Germinal center (tissue), 1 donor: ENCODE results near the gene KAT6B.

Source experiments
- DNase-seq: peaks from one replicate; pipeline ENCODE4 v3.0.0; 2012; ENCODE audit warnings: mixed read lengths, low spot score

The KAT6B gene

DNA sequence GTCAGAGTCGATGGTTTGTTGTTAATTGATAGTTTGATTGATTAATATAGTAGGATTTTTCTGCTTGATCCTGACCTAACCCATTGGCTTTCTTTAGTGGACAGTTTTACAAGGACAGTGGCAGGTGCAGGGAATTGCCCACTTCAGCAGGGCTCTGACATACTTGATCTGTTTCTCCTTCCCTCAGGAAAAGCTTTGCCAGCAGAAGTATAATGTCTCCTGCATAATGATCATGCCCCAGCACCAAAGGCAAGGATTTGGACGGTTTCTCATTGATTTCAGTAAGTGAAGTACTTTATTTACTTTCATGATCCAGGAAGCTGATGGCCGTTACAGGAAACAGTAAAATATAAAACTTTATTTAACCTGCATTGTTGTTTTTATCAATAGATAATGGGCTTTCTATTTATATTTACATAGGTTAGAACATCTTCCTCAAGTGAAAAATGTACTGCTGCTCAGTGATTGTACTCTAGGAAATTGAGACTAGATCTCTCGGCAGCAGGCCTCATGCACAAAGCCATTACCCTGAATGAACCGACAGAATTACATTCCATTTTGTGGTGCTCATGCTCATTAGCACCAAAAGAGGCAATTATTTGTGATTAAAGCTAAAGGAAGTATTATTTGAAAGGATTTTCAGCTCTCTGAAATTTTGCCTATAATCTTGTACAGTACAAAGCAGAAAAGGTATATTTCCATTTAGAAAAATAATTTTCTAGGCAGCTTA lies 162.6 kb downstream of the KAT6B start:
- DNase-seq, result no peak

DNA sequence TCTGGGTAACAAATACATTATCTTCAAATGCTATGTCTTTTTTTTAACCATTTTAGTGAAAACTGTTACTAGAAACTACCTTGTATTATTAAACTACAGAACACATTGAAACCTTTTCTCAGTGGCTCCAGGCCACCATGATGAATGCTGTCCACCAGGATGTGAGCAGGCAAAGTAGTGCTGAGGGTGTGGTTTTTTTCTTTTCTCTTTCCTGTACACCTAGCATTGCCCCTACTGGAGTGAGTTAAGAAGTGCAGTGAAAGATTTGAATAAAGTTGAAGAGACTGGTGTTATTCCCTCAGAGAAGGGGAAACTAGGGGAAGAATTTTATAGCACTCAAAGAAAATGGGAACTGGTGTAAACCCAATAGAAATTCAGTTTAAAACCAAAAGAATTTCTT lies 165.0 kb downstream of the KAT6B start:
- DNase-seq, result peak; percentile 53

DNA sequence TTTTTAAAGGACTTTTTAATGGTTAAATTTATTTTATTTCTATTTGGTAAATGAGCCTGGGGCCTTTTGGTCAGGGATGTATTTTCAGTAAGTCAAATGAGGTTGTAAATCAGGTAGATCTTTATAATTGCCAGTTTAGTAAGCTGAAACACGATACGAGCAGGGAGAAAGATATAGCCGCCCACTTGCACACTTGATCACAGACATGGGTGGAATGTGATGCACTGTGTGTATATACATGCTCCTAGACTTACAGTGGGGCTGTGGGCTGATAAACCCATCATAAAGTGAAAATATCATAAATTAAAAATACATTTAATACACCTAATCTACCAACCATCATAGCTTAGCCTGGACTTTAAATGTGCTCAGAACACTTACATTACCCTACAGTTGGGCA lies 165.7 kb downstream of the KAT6B start:
- DNase-seq, result no peak

DNA sequence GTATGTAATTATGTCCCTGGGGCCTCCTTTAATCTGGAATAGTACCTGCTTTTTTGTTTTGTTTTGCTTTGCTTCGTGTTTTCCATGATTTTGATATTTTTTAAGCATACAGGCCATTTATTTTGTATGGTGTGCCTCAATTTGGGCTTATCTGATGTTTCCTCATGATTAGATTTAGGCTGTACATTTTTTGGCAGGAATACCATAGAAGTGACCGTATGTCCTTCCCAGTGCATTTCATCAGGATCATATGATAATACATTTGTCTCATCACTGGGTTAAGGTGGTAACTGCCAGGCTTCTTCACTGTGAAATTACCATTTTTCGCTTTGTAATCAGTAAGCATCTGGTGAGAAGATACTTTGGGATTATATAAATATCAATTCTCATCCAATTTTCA lies 167.2 kb downstream of the KAT6B start:
- DNase-seq, result no peak

DNA sequence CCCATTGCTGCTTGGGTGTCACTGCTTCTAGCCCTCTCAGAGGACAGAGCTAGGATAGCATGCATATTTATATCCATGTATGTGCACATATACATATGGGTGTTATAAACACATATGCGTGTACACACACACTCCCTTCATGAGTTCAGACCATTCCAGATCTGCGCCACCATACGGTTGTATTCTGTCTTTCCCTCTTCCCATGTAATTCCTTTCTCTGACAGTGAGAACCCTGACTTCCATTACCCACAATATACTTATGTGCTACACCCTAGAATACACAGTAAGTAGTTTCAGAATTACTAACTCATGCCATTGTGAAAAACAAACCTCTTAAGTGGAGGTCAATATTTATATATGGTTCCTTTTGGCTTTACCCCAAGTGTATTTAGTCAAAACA lies 168.5 kb downstream of the KAT6B start:
- DNase-seq, result no peak

DNA sequence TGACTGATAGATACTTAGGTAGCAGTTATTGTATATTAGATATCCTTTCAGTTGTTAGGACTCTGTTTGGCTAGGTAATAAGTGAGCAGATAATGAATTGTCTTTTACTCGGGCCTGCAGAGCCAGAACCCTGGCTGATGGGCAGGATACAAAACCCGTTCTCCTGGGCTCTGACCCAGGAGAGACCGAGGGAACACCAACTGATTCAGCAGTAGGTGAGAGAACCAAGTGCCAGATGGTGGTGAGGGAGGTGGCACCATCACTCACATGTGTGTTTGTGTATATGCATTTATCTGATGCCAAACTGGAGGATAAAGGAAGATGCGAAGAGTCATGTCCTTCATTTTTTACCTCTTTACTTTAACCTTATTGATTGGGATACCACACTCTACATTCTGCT lies 169.4 kb downstream of the KAT6B start:
- DNase-seq, result no peak

DNA sequence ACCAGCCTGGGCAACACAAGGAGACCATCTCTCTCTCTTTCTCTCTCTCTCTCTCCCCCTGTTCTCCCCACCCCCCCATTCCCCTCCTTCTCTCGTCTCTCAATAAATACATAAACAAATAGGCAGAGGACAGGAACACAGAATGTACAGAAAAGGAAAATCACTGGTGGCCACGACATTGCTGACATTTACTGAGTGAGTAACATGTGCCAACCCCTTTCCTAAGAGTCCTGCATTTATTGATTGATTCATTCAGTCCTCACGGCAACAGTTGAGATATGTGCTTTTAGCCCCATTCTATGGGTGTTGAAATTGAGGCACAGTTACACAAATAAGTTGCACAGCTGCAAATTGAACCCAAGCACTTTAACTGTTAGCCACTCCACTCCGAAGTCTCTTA lies 170.8 kb downstream of the KAT6B start:
- DNase-seq, result no peak

DNA sequence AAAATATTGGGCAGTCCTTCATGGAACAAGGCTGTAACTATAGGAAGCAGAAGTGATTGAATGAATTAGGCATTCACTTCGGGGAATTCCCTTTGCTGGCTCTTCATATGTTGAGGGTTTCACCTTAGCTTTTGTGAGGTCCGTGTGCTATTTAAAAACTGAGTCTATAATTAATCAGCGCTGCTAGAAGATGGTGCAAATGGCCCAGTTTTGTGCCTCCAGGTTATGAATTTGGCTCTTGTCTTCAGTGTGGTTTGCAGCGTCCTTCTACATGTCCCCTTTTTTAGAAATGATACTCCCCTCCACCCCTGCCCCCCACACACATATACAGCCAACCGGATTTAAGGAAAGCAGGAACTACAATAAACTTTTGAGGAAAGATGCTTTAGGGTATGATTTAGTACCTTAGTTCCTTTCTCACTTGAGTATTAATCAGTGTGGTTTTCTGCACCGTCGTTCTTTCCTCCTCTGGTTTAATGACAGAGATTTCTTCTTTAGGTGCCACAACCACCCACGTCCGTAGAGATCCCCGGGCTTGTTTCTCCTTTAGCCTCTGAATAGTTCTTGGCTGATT lies 174.4 kb downstream of the KAT6B start:
- peak; percentile 42 for DNase-seq

DNA sequence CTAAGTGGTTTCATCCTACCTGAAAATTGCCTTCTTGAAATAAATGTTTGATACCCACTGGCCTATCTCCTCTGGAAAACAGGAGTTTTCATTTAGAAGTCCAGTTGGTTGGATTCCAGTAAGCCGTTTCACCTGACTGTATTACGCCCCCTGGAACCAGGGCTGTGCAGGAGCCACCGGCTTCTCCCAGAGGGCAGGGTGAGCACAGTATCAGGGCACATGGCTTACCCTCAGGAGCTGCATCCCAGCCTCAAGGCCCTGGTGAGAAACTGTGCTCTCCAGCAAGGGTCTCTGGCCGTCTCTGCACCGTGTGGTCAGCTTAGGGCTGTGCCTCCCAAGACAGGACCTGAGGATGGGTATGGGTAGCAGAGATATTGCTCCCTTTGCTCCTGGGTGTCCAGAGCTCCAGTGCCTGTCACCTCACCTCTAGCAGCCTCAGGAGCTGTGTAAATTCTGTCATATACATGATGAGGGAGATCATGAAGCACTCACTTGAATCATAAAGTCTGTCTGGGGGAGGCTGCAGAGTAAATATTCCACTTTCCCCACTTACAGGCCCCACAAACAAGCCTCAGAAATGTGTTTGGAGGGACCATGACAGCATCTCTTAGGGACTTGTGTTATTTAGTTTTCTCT lies 175.4 kb downstream of the KAT6B start:
- no peak for DNase-seq

DNA sequence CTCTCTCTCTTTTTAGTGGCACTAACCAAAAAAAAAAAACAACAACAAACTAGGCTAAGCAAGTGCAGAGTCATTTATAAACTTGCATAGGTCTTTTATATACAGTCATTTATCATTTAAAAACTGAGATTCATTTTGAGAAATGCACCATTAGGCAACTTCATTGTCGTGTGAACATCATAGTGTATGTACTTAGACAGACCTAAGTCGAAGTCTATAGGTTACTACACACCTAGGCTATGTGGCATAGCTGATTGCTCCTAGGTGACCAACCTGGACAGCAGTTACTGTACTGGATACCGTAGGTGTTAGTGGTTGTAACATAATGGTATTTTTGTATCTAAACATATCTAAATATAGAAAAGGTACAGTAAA lies 175.9 kb downstream of the KAT6B start:
- DNase-seq, result no peak

DNA sequence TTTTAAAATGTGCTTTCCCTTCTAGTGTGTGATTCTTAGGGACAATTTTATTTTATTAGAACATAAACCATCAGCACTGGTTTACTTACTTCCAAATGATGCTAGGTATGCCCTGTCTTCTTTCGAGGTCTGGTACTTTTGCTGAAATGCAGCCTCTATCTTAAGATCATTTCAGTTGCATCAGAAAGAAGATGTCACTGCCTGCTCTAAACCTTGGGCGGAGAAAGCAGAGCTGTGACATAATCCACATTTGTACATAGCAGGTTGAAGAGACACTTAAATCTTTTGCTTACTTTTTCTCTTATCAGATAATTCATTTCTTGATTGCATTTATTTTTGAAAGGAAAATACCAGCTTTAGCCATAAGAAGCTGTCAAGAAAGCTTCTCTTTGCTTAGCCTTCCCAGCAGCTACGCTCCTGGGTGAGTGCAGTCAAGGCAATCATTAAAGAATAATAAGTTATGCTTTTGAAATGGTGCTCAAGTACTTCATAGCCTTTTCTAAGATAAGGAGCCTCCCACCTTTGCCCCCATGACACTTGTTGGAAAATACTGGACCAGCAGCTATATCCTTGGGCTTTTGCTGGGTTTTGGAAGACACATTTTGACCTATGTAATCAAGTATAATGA lies 176.7 kb downstream of the KAT6B start:
- DNase-seq, result no peak

DNA sequence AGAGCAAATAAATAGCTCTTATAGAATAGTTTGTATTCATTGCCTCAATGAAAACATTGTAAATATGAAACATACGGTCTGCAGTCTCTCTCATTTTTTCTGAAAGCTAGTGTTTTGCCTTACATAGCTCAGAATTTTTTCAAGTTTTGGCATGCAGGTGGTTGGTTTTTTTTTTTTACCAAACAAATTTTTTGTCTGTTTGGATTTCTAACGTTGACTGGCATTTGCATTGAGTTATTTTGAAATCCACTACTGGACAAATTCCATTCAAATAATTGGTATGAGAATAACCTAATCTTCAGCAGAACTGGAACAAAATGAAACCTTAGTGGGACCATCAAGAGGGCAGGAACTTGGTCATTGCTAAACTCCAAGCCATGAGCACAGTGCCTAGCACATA lies 177.5 kb downstream of the KAT6B start:
- DNase-seq, result no peak

DNA sequence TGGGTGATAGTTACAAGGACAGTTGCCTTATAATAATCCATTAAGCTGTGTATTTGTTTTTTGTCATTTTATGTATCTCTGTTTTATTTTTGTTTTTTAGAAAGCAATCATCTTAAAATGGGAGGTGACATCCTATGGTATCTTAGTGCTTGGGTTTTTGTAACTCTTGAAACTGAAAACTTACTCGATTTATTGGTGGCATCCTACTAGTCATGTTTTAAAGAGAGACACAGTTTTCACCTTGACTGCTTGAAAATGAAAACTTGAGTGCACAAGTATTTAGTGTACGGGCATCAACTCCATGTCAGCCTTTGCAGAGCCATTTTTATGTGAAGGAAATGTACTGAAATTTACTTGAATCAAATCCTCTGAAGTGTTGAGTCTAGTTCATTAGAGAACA lies 181.2 kb downstream of the KAT6B start:
- no peak for DNase-seq

DNA sequence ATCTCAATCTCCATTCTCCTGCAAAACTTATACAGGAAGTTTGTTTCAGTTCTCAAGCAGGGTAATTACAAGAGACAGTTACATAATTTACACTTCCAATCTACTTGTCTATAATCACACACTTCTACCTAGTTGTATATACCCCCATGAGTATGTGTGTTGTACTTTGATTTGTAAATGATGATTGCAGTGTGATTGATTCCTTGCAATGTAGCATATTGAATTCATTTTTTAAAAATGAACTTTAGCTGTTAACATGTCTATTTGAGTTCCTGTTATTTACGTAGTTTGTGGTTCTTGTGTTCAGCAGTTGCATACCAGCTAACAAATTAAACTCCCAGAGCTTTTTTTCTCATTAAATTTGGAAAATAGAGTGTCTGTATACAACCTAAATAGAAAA lies 182.6 kb downstream of the KAT6B start:
- DNase-seq, result no peak

DNA sequence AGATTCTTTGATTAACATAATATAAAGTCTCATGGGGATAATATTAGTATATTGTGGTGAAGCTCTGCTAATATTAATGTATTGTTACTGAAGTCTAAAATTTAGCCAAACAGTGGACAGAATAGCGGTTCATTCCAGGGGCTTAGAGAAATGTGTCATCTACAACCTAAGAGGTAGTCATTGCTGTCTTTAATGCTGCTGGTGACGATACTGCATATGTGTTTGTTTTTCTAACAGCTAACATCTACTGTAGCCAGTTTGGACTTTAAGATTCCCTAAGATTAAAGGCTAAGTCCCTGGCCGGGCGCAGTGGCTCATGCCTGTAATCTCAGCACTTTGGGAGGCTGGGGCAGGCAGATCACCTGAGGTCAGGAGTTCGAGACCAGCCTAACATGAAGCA lies 183.0 kb downstream of the KAT6B start:
- DNase-seq, result no peak

DNA sequence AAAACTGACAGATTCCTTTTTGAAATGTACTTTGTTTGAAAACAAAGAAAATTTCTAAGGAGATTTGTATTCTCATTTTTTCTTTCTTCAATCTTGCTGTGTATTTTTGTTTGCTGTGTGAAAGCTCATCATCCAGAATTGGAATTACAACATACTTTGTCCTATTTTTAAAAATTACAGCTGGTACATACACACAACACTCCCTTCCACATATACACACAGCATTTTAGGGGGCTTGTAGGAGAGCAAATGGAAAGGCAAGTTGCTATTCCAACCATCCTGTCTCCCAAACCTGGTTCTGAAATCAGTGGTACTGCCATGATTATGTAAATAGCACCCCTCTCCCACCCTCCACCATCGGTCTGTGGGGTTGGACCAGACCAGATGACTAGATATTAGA lies 184.0 kb downstream of the KAT6B start:
- no peak for DNase-seq

DNA sequence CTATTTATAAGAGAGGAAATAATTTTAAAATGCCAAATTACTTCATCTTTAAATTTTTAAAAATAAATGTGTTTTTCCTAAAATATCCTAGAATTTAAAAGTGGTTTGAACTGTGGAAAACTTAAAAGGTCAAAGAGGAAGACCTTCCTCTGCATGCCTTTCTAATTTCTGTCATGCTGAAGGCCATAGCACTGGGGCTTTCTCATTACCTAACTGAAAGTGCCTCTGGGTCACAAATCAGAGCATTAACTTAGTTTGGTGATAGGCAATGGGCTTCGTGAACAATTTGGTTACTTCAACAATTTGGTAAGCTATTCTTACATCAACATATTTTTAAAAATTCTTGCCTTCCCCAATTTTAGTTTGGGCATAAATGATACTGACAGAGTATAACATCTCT lies 184.8 kb downstream of the KAT6B start:
- DNase-seq, result no peak

DNA sequence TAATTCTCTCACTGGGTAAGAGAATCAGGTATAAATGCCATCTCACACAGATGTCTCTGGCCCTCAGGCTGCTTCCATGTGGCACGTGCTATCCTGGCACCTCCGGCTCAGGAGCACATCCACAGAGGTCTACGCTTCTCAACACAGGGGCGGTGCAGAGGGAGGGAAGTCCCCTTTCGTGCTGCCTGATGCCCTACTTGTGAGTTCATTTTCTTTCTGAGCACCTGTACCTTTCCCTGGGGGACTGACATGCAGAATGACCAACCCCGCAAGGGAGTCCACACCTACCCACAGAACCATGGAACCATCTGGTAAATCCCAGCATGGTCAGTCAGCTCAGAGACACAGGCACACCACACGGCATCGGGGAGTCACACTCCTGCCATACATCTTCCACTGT lies 186.1 kb downstream of the KAT6B start:
- DNase-seq, result peak; percentile 34

DNA sequence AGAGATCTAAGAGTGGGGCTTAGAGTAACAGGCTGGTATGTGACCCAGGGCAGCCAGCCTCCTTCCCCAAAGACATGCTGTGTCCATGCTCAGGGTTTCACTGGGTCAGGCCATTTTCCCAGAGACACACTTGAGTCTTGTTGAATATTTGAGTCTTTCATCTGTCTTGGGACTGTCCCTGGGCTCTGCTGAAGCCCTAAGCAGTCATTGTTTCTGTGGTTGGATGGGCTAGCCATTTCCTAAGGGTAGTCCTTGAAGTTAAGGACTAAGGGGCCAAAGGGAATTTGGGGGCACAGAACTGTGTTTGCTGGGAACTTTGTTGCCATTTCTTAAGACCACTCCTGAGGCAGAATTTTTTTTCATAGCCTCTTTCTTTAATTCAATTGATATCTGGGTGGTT lies 186.6 kb downstream of the KAT6B start:
- no peak for DNase-seq

DNA sequence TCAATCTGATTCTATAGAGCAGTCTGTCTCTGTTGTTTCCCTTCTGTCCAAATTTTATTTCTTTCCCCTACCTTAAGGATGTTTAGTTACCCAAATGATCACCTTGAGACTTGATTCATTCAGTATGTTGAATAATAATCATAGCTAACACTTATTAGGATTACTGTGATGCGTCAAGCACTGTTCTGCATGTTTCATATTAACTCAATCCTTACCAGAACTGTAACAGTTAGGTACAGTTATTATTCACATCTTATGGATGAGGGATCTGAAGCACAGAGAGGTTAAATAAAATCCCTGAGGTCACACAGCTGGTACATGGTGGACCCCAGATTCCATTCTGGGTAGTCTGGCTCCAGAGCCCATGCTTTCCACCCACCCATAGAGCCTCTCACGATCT lies 187.1 kb downstream of the KAT6B start:
- DNase-seq, result no peak

DNA sequence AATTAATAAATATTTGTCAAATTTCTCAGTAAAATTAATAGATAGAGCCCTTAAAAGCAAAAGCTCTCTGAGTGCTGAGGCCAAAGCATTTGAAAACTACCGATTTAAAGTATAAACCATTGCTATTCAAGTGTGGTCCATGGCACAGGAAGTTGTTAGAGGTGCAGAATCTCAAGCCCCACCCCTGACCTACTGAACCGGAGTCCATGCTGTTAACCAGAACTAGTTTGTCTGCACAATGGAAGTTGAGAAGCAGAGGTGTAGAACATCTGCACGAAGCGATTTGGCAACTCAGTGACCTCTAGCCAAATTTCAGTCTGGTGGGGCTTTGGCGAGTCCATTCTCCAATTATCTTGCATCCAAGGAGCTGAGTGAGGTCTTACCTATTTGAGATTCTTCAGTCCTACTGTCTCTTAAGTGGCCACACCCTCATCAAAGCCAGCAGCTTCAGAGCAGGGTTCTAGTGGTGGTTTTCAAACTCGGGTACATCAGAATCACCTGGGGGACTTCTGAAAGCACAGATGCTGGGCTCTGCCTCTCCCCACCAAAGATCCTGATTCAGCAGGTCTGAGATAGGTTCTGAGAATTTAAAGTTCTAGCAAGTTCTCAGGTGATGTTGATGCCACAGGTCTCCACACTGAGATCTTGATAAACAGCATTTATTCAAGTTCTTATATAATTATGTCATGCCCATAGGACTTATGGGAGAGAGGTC lies 188.3 kb downstream of the KAT6B start:
- DNase-seq, result no peak

DNA sequence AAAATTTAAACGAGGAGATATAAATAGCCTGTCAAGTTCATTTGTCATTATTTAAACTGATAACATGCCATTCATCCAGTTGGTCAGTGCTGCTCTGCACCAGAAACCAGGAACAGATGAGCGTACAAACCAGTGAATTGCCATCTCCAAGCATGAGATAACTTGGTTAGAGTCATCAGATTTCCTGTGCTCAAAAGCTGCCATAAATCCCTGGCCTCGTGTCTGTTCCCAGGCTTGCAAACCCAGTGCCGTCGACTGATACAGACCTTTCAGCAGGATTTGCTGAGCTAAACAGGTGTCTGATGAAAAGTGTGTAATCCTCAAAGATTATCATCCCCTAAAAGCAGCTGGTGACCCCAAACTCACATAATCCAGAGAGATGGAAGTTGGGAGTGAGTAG lies 189.0 kb downstream of the KAT6B start:
- no peak for DNase-seq

DNA sequence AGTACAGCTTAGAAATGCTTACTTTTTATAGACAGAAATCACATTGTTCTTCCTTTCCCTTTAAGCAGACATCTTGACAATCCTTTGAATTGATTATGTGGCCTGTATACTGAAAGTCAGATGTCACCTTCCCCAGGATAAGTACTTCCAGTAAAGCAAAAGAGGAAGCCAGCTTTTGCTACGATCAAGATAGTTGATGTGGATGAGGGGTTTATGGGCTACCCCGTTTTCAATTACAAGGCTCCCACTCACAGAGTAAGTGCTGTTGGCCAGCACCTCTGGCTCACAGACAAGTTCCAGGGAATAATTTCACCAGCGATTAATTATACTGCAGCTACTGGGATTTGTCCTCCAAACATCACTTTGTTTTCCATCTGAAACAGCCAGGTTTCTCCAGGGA lies 189.9 kb downstream of the KAT6B start:
- DNase-seq, result no peak
